Raji (cell line): ENCODE data around the gene MYH14.

Source experiments
- POLR2A ChIP-seq: IDR thresholded peaks from 2 replicates; pipeline ENCODE4 v1.6.1; 2011; ENCODE audit warnings: low read depth, low read length, control low read depth; ENCODE audit not compliant: insufficient read depth

MYH14 gene

DNA sequence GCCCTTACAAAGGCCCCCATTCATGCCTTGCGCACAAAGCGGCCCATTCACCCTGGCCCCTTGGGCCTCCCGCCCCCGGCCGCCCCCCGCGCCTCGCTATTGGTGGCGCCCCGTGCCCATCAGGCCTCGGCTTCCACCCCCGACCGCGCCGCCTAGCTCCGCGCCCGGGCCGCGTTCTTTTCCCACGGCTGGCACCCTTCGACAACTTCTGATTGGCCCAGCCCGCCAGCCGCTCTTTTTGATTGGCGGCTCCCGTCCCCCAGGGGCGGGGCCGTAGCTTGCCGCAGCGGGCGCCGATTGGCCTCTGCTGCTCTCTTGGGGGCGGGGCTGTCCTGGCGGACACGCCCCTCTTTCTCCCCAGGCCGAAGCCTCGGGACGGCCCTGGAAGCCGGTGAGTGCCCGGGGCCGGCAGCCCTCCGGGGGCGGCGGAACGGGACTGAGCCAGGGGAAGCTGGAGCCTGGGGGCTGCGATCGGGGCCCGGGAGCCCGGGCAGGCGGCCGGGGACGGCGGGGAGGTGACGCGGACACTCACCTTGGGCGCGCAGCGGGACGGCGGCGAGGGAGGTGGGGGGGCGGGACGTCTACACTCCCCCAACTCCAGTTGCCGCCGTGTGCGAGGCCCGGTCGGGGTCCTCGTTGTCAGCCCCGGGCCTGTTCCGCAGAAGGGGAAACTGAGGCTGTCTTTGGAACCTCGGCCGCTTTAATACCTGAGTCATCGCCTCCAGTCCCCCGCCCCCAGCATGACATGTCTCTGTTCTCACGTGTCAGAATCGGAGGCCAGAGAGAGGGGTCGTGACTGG is at the start of gene MYH14:
Gene MYH14, plus strand, starts transcription at position 342 of the 800 bp plus-strand sequence. CDS start 6,744 bp downstream, outside the sequence.
- TF ChIP-seq POLR2A, result no peak

DNA sequence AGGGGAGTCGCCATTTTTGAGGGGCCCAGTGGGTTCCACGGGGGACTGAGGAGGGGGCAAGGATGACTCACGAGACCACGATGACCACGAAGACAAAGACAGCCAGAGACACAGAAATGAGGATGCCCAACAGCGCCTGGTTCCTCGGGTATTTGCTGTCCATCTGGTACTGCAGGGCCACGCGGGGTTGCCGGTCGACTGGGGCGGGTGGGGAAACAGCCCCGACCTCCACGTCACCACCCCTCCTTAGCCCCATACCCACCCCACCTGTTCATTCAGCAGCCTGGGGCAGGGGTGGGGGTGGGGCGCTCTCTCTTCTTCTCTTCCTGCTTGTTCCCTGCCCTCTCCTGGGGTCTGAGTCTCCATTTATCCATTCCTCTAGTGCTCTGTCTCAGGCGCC is 48.9 kb upstream of the MYH14 start:
- TF ChIP-seq POLR2A, result no peak

DNA sequence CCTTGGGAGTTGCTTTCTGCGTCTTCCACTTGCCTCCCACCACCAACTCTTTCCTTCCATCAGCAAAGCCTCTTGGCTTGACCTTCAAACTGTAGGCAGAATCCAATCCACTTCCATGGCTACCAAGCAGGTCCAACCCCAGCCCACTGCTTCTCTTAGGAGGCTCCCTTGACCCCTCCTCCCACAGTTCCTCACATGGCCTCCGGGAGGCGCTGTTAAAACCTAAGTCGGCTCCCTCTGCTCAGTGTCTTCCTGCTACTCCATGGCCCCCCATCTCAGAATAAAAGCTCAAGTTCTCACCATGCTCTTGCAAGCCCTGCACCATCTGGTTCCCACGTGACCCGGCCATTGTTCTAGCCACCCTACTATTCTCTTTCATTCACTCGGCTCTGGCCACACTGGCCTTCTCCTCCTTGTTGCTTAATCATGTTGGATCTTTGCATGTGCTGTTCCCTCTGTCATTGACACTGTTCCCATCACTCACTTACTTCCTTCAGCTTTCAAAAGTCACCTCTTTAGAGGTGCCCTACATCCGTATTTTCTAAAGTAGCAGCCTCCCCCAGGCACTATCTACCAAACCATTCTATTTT is 47.8 kb upstream of the MYH14 start:
- no peak for TF ChIP-seq POLR2A

DNA sequence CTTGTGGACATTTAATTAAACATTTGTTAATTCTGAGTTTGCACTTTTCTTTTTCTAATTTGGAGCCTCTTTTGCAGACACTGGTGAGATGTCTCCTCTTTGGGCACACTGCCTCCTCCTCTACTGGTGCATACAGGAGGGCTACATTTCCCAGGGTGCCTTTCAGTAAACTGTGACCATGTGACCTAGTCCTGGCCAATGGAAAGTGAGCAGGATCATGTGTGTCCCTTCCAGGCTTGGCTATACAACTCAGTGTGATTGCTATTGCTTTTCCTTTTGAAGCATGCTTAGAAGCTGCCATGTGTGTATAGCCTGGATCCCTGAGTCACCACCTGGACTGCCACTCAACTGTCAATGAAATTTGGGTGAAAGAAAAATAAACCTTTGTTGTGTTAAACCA is 44.8 kb upstream of the MYH14 start:
- TF ChIP-seq POLR2A, result no peak

DNA sequence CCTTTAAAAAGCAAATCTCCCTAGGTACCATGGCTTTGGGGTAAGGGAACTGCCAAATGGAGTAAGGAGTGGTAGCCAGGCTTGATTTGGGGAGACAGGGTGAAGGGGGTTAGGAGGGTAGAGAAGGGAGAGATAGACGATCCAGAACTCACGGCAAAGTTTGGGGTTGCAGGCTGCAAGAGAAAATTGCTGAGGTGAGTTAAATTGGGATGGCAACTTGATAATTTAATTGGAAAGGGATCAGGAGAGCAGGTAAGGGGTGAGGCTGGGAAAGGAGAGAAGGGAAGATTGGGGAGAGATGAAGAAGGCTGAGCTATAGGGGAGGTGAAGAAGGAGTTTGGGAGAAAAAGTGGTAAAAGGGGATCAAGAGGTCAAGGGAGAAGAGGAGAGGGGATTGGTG is 44.3 kb upstream of the MYH14 start:
- no peak for TF ChIP-seq POLR2A

DNA sequence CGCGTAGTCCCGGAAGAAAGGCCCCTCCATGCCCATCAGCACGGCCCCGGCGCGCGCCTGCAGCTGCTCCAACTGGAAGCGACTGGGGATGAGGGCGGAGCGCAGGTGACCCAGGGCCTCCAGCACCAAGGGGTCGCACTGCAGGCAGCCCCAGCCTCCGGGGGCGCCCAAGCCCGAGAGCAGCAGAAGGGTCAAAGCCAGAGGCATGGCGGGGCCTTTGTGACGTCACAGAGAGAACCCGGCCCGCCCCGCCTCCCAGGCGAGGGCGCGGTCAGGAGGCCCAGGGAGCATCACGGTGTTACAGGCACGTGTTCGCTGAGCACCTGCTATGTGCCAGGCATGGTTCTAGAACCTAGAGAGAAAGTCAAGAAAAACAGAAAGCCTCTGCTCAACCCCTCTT is 40.4 kb upstream of the MYH14 start, which contains the start of gene IZUMO2:
Gene IZUMO2, minus strand, starts transcription at position 294 of the 400 bp plus-strand sequence. Its CDS starts 87 bp downstream, at position 207.
- TF ChIP-seq POLR2A, result no peak

DNA sequence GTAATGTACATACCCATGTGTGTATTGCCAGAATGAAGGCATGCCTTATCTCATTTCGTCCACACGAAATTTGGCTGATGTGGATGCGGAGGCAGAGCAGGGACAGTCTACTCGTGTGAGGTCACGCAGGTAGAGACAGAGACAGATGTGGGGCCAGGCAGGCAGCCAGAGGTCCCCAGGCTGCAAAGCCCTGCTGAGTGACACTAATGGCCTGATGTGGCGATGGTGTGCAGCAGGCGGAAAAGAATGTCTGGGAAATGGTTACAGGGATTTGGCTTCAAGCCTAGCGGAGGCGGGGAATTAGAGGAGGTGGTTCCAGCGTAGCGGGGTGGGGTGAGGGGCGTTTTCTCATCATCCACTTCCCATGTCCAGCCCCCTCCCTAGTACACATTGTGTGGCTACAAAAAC is 36.1 kb upstream of the MYH14 start:
- TF ChIP-seq POLR2A, result no peak

DNA sequence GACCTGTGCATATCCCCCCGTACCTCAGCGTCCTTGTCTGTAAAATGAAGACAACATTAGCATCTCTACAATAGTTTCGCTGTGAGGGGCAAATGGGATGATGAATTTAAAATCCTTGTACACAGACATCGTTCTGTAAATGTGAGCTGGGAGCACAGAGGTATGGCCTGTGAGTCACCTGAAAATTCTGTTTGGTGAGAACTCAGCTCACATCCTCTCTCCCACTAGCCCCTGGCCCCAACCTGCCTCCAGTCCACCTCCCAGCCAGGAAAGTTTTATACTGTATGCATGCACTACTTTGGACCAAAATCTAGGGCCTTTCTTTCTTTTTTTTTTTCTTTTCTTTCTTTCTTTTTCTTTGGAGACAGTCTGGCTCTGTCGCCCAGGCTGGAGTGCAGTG is 31.7 kb upstream of the MYH14 start:
- TF ChIP-seq POLR2A, result no peak

DNA sequence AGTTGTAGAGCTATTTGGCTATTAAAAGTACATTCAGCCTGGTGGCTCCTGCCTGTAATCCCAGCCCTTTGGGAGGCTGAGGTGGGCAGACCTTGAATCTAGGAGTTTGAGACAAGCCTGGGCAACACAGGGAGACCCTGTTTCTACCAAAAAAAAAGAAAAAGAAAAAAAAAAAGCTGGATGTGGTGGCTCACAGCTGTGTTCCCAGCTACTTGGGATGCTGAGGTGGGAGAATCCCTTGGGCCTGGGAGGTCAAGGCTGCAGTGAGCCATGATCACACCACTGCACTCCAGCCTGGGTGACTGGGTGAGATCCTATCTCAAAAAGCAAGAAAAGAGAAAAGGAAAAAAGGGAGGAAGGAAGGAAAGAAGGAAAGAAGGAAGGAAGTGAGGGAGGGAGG is 30.7 kb upstream of the MYH14 start:
- no peak for TF ChIP-seq POLR2A

DNA sequence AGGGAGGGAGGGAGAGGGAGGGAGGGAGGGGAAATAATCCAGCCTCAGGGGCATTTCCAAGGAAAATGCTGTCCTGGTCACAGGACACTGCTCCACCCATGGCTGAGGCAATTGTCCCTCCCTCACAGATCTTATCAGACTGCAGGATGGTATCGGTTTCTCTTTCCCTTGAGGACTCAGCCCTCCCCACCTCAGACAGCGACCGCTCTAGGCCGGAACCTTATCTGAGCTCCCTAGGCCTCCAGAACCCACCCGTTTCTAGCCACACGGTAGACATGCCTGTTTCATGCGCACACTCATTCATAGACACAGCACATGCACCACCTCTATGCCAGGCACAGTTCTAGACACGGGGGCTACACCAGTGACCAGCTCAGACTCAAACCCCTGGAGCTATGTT is 30.3 kb upstream of the MYH14 start:
- TF ChIP-seq POLR2A, result no peak

DNA sequence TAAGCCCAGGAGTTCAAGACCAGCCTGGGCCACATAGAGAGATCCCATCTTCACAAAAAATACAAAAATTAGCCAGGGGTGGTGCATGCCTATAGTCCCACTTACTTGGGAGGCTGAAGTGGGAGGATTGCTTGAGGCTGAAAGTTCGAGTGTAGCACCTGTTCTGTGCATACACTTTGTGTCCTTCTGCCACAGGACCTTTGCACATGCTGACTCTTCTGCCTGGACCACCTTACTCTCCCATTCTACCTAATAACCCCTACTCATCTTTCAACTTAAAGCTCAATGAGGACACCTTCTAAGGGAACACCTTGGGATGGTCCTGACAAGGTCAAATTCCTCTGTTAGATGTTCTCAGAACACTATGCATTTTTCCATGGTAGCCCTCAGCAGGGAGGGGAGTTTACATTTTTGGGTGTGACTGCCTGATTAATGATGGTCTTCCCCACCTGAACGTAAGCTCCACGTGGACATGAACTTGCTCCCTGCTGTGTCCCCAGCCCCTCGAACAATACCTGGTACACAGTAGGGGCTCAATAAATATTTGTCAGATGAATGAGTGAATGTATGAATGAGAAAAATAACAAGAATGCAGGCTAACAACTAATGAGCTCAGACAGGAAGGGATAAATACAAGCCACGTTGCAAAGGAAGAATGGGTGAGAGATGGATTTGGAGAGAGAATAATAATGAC is 29.2 kb upstream of the MYH14 start:
- no peak for TF ChIP-seq POLR2A

DNA sequence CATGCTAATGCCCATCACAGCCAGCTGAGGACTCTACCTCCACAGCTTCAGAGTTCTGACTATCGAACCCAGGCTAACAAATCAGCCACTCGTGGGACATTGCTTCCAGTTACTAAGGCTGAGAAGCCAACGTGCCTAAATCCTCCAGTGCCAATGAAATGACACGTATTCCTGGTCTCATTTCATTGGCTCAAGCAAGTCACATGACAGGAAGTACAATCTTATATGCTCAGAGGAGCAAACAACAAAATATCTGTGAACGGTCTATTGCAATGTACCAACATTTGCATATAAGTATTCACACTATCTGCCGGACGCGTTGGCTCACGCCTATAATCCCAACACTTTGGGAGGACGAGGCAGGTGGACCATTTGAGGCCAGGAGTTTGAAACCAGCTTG is 27.5 kb upstream of the MYH14 start:
- no peak for TF ChIP-seq POLR2A

DNA sequence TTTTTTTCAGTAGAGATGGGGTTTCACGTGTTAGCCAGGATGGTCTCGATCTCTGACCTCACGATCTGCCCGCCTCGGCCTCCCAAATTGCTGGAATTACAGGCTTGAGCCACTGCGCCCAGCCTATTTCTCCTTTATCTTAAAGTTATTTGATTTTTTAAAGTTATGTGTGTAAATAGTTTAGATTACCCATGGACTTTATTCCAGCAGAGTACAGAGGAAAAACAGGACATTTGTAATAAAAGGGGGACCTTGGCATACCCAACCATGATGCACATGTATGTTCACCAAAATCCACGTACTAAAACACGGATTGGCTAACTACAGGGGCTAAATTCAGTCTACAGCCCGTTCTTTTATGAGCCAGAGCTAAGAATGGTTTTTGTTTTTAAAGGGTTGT is 26.6 kb upstream of the MYH14 start:
- TF ChIP-seq POLR2A, result no peak

DNA sequence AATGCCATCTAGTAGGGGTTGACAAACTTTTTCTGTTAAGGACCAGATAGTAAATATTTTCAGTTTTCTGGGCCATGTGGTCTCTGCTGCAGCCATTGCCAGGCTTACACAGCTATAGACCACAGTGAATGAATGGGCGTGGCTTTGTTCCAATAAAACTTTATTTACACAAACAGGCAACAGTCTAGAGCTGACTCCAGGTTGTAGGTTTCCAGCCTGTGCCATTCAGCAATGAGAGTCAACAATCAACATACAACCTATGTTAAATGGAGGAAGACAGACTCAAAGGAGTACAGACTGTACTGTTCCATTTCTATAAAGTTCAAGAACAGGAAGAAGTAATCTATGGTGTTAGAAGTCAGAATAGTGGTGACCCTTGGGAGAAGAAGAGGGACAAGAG is 25.1 kb upstream of the MYH14 start:
- TF ChIP-seq POLR2A, result no peak

DNA sequence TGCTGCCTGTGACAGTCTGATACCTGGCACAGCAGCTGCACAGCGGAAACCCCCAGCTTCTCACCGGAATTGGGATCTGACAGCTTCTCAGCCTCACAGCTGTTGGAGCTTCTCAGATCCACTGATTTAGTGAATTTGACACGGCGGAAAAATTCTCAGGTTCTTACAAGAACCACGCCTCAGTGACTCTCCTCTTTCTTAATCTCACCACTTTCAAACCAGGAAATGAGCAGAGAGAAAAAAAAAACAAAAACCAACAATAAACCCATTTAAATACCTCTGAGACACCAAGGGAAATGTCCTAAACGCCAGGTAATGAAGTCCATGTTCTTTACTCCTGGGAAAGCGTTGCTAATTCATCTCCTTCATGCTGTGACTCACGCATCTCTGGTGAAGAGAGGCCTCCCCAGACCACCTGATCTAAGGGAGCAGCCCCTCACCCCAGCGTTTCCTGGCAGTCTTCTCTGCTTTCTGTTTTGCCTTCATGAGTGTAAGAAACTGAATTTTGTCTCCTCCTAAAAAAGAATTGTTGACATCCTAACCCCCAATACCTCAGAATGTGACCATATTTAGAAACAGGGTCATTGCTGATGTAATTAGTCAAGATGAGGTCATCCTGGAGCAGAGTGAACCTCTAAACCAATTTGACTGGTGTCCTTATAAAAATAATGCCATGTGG is 24.4 kb upstream of the MYH14 start:
- no peak for TF ChIP-seq POLR2A
